ENCODE data around the gene PRSS57. TPM values are rescaled to one million over a fixed set of nuclear protein-coding genes. Genes with fewer than 3 reads are reported as not detected.

PRSS57 gene
- total and polyA plus RNA-seq, 2 of the 13 experiments (the other 11 are each of a cell fraction or from before 2014, with no cell fraction given): 0.12 TPM; not detected in 1

- TF ChIP-seq TMF1 (CRISPR knock-in tag; IDR thresholded peaks at IDR 0.05; ENCODE audit: low read depth) (no peak), ISX (CRISPR knock-in tag; conservative IDR thresholded peaks at IDR 0.05) (no peak), SATB2 (CRISPR knock-in tag; IDR thresholded peaks at IDR 0.05) (no peak), ZFP90 (CRISPR knock-in tag; IDR thresholded peaks at IDR 0.05; ENCODE audit: borderline replicate concordance) (no peak), CHCHD3 (CRISPR knock-in tag; IDR thresholded peaks at IDR 0.05) (no peak), ZNF614 (CRISPR knock-in tag; IDR thresholded peaks at IDR 0.05; ENCODE audit: borderline replicate concordance) (peak; percentile 51; the same call in 1 of the 2 replicates), ETS1 (CRISPR knock-in tag; IDR thresholded peaks at IDR 0.05) (no peak), ZBTB7B (CRISPR knock-in tag; IDR thresholded peaks at IDR 0.05) (0 out of 2 replicates have a peak, but pooled peaks have one; percentile 32), RORA (CRISPR knock-in tag; IDR thresholded peaks at IDR 0.05) (no peak), ZNF775 (CRISPR knock-in tag; IDR thresholded peaks at IDR 0.05; ENCODE audit: borderline replicate concordance) (no peak), HOMEZ (CRISPR knock-in tag; IDR thresholded peaks at IDR 0.05; ENCODE audit: low read depth) (0 out of 2 replicates have a peak, but pooled peaks have one; percentile 63), ZNF124 (CRISPR knock-in tag; IDR thresholded peaks at IDR 0.05) (no peak), POGK (CRISPR knock-in tag; conservative IDR thresholded peaks at IDR 0.05) (0 out of 2 replicates have a peak, but pooled peaks have one; percentile 9), ZBTB26 (CRISPR knock-in tag; IDR thresholded peaks at IDR 0.05; ENCODE audit: borderline replicate concordance) (0 out of 2 replicates have a peak, but pooled peaks have one; percentile 21), ZNF10 (CRISPR knock-in tag; IDR thresholded peaks at IDR 0.05; ENCODE audit: borderline replicate concordance, low read depth) (no peak), ZBTB21 (CRISPR knock-in tag; IDR thresholded peaks at IDR 0.05) (no peak), ARID2 (CRISPR knock-in tag; IDR thresholded peaks at IDR 0.05; ENCODE audit: borderline replicate concordance) (peak; percentile 61; the same call in 1 of the 2 replicates), ZMYM2 (CRISPR knock-in tag; IDR thresholded peaks at IDR 0.05) (no peak), ZNF788 (CRISPR knock-in tag; IDR thresholded peaks at IDR 0.05; ENCODE audit: borderline replicate concordance) (peak; percentile 87; the same call in 1 of the 2 replicates), PHF5A (CRISPR knock-in tag; IDR thresholded peaks at IDR 0.05; ENCODE audit: low read depth, unreplicated experiment) (no peak), ELF1 (CRISPR knock-in tag; IDR thresholded peaks at IDR 0.05) (peak; percentile 88), RXRA (CRISPR knock-in tag; IDR thresholded peaks at IDR 0.05) (peak; percentile 43; the same call in 1 of the 2 replicates), TARDBP (CRISPR knock-in tag; IDR thresholded peaks at IDR 0.05) (peak; percentile 33; the same call in 1 of the 2 replicates), ZNF101 (CRISPR knock-in tag; IDR thresholded peaks at IDR 0.05; ENCODE audit: borderline replicate concordance, low read depth) (no peak), POGZ (CRISPR knock-in tag; IDR thresholded peaks at IDR 0.05) (peak; percentile 21; the same call in 1 of the 2 replicates)
These were observed 8.6 kb upstream of the PRSS57 start (continued) for GRCh38 chr19:703651-704446.

Measured in HepG2 (cell line).